Measurements from ENCODE around the gene SLC19A1.
"Not testable (repeated sequence)": the region's sequence is repeated elsewhere in the genome, so short reads cannot be mapped to it uniquely, and the experiment has no call there.

SLC19A1 gene

DNA sequence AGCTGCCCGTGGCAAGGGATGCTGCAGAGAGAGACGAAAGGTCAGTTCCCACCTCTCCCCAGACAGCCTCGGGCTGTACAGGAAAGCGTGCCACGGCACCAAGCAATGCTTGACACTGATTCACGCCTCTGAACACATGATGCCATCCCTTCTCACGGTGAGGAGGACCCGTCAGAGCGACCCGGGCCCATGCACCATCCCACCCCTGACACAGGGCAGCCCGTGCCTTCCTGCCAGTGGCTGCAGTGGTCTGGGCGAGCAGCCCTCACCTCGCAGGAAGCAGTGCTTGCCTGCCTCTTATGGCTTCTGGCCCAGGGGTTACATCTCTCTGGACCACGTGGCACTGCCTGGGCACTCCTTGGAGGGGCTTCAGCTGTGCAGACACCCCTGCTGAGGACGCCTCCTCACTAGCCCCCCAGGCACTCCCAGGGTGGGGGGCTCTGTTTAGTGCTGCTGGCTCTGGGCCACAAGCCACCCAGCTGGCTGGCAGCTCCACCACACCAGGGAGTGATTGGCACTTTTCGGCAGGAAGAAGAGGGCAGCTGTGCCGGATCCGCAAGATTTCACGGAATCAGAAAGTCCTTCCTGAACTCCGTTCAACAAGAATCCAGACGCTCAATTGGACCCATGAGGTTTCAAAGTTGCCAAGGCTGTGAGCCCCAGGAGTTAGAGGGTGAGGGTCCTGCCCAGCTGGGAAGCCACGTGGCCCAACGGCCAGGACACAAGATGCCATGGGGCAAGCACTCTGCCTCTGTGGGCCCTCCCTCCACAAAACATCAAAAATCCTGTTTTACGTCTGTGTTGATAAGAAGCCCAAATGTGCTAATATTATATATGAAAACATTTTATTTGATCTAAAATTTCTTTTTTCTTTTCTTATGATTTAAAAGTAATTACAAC lies 34.8 kb upstream of the SLC19A1 start:
- no peak for DNase-seq

DNA sequence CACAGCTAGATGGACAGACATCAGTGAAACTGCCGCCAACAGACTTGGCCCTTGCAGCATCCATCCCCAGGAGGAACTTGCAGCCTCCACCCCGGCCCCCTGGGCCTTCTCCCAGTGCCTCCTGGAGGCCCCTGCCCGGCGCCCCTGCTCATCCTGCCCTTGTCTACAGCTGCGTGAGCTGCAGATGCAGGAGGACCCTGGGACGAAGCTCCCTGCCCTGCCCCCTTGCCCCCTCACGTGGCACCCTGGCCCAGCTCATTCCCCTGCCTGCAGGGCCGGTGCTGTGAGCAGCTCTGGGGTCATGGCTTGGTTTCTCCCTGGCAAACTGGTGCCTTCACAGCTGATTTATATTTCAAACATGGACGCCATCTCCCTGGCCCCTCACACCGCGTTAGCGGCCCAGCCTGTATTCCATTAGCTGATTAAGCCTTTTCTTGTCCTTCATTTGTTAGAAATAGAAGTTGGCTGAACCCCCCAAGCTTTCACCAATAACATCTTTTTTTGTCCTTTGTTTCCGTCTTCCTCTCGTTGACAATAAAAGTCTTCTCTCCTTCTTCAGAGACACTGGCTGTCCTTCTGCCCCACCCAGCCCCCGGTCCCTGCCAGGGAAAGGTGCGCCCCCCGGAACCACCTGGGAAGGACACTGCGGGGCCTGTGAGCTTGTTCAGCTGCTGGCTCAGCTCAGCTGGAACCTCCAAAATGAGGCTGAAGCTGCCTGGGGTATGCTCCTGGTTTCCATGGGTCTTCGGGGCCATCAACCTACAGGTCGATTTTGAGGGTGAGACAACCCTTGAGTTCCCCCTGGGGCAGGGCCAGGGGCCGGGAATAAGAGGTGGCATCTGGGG lies 34.0 kb upstream of the SLC19A1 start:
- DNase-seq: no peak

DNA sequence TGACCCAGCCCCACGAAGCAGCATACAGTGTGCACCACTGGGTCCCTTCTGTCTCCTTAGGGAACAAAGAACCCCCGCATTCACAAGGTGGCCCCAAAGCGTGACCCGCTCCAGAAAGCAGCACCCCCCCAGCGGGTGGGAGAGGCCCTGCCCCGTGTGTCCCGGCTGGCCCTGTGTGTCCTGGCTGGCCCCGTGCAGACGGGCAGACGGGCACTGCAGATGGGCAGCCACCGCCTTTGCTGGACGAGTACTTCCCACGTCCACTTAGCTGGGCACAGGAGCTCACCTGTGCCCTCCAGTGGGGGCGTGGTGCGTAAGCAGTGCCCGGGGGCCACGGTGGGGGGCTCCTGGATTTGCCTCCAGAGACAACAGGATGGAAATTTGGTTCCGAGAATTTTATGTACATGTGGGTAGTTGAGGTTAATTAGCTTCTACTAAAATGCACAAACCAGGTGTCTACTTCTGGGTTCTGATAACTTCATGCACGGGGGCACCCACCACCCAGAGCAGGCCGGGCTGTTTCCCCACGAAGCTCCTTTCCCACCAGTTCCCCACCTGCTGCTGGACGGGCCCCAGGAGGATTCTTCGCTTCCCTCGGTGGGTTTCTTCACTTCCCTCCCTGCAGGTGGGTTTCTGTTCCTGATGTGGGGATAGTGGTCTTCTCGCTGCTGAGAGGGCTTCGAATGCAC lies 33.2 kb upstream of the SLC19A1 start:
- DNase-seq: no peak

DNA sequence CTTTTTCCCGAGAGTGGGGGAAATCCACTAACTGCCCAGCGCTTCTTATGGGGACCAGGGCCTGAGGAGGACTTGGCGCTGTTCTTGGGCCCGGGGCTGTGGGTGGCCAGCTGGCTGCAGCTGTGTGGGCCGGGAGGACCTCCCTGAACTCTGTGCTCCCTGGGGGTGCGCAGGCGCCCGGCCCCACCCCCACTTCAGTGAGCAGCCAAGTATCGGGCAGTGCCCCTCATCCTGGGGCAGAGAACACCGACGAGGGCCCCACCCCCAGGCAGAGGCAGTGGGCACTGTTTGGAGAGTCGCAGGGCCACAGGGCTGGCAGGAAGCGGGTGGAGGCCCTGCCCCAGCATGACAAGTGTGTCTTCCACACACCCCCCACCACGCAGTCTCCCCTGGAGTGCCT lies 32.5 kb upstream of the SLC19A1 start:
- no peak for DNase-seq

DNA sequence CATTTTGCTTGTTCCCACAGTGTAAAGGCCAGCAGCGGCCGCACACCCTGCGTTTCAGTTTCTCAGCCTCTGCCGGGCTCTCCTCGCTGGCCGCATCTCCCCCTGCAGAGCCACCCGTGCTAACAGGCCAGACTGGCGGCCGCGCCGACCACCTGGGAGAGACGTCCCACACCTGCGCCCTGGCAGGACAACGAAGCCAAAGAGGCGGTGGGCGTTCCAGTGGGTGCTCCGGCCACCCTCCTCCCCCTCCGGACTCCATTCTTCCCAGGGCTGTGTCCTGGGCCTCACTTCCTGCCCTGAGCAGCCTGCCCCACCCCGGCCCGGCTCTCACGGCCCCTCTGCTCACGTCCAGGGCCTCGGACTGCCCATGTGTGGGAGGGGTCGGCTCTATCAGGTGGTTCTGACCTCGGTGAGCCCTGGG lies 31.9 kb upstream of the SLC19A1 start:
- no peak for DNase-seq

DNA sequence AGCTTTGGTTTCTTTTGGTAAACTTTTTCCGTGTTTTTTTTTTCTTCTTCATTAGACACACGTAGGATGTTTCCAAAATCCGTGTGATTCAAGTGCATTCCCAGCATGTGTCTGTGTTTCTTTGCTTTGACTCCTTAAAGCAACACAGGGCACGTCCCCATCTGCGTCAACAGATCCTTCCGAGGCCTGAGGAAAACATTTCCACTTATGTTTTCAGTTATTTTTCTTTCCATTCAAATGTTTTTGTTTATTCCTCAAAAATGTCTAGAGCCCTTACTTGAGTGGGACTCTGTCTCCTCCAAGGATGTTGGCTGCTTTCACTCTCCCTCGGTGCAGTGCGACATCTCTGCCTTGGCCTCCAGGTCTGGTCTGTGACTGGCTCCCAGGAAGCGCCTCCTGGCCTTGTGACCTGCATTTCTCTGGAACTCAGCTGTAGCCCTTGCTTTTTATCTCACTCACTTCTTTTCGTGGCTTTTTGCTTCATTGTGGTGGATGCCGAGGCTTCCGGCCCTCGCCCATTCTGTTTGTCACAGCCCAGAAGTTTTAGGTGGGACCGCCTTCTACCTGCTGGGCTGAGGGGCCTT lies 31.3 kb upstream of the SLC19A1 start:
- DNase-seq: no peak

DNA sequence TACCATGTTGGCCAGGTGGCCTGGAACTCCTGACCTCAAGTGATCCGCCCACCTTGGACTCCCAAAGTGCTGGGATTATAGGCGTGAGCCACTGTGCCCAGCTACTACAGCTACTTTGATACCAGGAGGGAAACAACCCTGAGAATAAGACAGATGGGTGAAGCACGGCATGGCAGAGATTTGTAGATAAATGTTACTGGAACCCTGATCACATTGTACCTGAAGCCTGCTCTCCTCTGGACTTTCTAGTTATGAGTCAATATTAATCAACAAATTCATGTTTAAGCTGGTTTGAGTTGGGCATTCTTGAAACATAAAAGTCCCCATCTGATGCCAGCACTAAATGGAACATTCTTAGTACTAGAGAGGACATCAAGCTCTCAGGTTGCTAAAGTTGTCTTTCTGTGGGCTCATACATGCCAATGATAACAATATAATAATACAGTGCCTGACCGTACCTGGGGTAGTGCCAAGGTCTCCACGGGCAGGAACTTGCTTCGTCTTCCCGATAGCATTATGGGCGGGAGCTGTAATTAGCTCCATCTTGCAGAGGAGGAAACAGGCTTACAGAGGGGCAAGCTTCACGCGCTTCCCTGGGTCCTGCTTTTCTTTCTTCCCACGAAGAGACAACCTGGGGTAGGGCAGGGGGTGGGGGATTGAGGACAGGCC lies 30.7 kb upstream of the SLC19A1 start:
- no peak for DNase-seq

DNA sequence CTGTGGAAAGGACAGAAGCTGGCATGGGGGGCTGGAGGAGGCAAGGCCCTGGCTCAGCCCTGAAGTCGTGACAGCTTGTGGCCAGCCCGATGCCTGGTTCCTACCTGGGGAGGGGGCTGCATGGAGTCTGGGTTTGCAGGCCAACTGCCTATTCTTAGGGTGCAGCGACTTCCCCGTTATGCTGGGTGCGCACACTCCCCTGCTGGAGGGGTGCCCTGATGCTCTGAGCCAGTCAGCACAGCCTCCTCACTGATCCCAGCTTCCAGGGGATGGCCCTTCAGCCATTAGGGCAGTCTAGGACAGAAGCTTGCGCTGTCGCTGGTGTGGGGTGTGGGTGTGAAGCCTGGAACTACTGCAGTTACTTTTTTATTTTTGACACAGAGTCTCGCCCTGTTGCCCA lies 30.0 kb upstream of the SLC19A1 start:
- DNase-seq: no peak

DNA sequence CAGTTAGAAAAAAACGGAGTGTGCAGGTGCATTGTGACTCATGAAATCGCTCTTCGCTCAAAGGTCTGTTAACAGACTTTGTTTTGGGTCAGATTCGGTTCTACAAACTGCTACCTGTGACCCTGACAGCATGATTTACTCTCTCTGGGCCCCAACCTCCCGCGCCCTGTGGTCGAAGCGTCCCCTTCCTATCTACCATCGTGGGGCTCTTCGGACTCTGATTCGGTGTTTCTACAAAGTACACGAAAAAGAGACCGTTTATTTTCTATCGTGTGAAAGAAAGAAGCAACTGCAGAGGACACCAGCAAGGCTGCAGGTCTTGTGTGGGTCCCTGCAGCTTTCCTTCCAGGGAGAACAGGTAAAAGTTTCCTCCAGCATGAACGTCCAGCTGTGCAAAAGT lies 29.4 kb upstream of the SLC19A1 start:
- no peak for DNase-seq

DNA sequence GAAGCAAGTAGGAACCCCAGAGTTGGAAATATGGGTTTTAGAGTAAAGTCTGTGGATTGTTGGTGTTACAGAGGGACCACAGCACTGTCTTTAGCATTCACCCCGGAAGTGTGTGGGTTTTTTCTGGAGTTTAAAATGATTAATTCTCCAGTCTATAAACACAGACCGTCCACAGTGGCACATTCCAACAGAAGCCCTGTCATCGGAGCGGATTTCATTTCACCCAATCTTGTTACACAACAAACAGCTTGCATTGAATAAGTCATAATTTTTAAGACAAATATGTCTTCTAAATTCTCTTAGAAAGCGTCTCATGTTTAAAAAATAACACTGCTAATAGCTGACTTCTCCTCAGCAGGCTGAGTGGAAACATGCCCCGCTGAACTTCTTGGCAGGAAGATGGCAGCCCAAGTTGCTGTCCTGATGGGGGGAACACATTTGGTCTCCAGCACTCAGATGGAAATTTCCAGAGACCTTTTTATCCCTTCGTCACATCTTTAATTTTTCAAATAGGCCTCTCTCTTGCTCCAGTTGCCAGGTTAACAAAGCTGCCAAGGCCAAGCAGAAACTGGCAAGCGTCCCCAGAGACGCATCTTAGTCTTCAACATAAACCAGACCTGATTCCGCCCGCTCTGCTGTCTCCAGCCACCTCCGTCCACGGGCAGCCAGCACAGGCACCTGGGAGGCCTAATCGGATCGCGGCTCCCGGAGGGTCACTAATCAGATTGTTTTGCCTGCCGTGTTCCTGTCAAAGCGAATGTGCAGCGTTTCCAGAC lies 28.8 kb upstream of the SLC19A1 start:
- DNase-seq: no peak

DNA sequence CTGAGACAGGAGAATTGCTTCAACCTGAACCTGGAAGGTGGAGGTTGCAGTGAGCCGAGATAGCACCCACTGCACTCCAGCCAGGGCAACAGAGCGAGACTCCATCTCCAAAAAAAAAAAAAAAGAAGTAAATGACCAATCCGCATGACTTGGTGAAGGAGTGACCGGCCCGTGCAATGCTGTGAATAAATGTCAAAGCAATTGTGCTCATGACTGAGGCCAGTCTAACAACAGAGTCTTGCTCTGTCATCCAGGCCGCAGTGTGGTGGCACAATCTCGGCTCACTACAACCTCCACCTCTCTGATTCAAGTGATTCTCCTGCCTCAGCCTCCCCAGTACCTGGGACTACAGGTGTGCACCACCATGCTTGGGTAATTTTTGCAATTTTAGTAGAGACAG lies 27.8 kb upstream of the SLC19A1 start:
- no peak for DNase-seq

DNA sequence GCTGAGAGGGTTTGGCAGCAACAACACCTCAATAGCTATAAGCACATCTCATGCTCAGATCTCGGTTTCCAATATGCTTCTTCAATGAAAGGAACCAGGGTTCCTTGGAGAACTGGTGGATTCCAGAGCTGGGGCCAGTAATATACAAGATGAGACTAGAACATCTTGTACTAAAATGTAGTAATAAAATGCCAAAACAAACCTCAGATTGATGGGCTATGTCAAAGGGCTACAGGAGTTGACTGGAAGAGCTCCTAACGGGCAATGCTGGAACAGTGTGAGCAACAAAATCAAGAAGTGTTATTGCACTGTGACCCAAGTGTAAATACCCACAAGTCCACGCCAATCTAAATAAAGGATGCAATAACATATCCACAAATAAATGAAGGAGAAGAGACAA lies 26.1 kb upstream of the SLC19A1 start:
- DNase-seq: no peak

DNA sequence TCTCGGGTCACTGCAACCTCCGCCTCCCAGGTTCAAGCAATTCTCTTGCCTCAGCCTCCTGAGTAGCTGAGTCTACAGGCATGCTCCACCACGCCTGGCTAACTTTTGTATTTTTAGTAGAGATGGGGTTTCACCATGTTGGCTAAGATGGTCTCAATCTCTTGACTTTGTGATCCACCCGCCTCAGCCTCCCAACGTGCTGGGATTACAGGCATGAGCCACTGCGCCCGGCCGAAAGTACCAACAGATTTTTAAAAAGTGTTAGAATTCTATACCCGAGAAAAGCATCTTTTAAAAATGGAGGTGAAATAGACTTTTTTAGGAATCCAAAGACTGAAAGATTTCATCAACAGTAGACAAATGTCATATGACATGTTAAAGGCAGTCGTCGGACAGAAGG lies 21.9 kb upstream of the SLC19A1 start:
- DNase-seq: not testable (repeated sequence)

DNA sequence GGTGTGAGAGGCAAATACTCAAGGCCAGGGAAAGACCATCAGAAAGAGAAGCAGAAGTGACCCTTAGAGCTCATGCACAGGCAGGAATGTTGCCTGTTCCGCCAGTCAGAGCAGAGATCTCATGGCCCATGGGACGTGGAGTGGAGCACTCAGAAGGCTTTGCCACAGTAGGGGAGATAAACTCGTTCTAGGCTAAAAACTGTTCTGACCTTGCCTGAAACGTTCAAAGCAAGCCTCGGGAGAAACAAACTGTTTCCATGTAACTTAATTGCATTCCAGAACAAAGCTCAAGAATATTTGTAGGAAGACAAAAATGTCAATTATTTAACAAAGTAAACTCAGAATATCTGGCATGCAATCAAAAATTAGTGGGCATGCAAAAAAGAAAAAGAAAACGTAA lies 20.7 kb upstream of the SLC19A1 start:
- no peak for DNase-seq

DNA sequence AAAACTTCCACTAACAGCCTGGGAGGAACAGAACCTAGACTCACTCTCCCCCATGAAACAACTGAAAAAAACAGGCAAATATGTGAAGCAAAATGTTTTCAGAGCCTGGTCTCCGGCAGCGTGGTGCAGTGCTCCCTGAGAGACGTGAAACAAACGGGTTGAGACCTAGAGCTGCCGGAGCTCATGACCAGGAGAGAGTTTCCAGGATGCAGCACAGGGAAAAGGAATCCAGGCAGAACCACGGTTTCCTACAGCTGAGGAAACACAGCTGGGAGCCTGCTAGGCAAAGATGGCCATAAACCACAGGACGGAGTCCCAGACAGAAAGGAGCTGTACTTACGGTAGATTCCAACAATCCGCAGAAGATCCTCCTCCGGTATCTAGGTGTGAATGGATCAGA lies 20.2 kb upstream of the SLC19A1 start:
- no peak for DNase-seq

DNA sequence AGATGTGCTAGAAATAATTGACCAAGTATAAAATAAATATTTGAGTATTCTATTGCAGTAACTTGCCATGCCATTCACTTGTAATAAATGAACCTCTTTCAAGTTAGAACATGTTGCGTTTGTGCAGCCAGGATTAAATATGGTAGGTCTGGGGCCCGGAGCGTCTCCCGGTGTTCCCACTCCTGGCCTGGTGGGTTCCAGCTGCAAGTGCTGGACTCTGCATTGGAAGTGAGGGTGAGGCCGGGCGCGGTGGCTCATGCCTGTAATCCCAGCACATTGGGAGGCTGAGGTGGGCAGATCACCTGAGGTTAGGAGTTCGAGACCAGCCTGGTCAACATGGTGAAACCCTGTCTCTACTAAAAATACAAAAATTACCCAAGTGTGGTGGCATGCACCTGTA lies 19.0 kb upstream of the SLC19A1 start:
- DNase-seq: not testable (repeated sequence)

DNA sequence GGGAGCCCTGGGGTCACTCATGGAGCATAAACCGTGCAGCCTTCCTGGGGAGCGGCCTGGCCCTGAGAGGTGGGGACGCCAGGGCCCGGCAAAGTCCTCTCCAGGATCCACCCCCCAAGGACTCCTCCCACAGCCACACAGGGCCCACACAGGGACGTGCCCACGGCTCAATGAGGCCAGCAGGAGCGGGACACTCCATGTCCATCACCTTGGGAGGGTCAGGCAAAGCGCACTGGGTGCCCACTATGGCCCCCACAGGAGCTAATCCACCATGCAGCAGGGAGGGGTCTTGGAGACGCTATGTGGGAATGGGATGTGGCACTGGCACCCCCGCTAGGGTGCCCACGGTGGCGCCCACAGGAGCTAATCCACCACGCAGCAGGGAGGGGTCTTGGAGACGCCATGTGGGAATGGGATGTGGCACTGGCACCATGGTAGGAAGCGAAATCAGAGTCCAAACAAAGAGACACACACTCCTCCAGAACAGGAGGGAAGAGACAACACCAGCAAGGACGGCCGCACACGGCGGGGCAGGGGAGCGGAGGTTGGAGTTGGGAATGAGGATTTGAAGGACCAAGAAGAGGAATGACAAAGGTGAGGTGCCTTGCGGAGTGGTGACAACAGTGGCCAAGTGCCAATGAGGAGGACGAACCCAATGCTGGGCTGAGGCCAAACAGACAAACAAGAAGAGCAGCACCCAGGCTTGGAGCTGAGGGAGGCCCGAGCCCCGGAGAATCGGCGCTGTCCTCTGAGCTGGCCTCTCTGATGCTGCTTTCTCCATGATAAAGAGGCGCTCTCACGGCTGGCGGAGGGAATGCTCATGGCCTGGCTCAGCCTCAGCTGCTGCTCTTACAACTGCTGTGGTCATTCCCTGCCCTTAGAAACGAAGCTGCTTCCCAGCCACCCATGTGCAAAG lies 18.1 kb upstream of the SLC19A1 start:
- DNase-seq: no peak

DNA sequence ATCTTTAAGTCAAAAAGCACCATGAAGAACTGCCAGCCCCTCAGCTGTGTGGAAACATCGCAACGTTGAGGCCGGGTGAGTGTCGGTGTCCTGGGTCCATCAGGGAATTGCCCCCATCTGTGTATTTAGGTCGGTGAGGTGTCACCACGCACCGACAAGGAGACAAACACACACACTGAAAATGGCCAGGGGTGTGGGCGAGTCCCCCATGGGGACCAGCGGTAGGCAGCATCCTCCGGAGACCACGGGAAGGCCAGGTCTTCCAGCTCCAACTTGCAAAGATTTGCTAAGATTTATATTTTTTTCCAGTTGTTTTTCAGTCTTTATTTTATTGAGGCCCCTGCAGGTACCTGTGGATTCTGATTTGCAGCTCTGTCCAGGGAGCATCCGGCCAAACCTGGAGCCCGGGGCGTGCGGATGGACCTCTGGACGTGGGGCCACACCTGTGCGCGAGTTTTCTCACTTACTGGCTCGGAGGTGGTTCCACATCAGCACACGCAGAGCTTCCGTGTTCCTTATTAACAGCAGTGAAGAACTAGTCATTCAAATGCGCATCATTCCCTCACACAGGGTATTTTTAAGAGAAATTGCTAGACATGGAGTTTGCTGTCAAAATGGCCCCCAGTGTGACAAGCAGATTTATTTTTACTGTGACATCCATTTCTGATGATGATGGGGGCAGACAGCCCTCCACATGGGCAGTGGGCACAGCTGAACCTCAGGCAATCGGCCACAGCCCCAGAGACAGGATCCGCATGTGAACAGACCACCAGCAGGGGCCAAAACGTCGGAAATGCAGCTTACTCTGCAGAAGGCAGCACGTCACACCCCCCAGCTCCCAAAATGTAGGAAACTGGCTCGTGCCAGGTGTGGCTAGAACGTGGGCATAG lies 17.2 kb upstream of the SLC19A1 start:
- DNase-seq: no peak

DNA sequence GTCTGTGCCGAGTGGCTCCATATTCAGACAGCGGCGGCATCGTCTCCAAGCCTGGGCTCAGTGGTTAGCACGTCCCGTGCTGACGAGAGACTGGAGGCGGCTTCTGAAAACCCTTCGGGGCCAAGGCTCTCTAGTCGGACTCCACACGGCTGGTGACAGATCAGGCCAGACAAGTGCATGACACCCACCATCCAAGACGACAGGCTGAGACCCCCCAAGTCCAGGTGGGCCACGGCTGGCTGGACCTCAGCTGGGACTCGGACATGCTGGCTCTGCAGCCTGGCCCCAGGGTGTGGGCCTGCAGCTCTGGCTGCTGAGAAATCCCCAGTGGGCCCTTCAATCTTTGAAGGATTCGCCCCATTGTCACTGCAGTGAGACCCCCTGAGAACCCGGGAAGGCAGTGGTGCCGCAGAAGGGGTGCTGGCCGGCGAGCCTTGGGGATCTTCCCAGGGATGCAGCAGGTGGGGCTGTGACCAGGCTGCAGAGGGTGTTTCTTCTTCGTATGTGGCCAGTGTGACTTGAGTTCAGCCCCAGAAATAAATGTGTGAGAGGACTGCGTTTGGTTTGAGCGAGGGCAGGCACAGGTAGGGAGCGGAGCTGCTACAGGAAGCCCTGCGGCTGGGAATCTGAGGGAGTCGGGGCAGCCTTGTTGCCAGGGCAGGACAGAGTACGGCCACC lies 15.9 kb upstream of the SLC19A1 start:
- no peak for DNase-seq
